Mononuclear cell (primary cell): ENCODE results near the gene SYCP2. TPM values are rescaled to one million over a fixed set of nuclear protein-coding genes. Genes with fewer than 3 reads are reported as not detected.

ENCODE experiments used
- H3K27me3 ChIP-seq: 2 replicates; pipeline ENCODE4 v1.6.0; 2011; ENCODE audit warnings: low read length, control low read depth; ENCODE audit not compliant: insufficient read depth
- H3K4me1 ChIP-seq: 2 replicates; pipeline ENCODE4 v1.5.1; 2011; ENCODE audit warnings: mild to moderate bottlenecking, low read length, control low read depth; ENCODE audit not compliant: insufficient read depth
- H3K4me3 ChIP-seq: 2 replicates; pipeline ENCODE4 v1.5.1; 2011; ENCODE audit warnings: mild to moderate bottlenecking, low read length, moderate library complexity
- H3K9me3 ChIP-seq: 2 replicates; pipeline ENCODE4 v1.5.1; 2011; ENCODE audit warnings: low read depth, mild to moderate bottlenecking, control low read depth, low read length
- total RNA-seq: library from RNA; depleted of rRNA; stranded (reverse); fragments of >200 nt; gene quantifications from one replicate; pipeline ENCODE4 v1.2.3, GENCODE V29; 2012

The SYCP2 gene
- total RNA-seq, 1 donor, result 1.8 TPM

DNA sequence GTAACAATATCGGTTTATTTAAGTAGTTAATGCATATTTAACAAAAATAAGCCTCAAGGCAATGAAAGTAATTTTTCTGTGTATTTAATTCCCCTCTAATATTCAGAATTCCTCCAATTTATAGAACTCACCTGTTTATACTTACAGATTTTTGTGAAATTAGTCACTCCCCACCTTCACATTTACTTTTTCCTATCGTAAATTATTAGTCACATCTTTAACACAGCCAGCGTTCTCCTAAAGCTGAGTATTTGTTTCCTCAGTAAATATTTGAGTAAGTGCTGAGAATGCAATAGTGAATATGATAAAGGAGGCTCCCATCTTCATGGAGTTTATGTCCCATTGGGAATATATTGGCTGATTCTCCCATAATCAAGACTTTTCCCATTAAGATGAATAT lies 88.0 kb downstream of the SYCP2 start:
- Histone ChIP-seq H3K27me3 (no peaks in the 10 kb centered on the region), H3K4me1 (no peaks in the 10 kb centered on the region), H3K9me3 (no peaks in the 10 kb centered on the region), H3K4me3 (no peak overlapping the region)

DNA sequence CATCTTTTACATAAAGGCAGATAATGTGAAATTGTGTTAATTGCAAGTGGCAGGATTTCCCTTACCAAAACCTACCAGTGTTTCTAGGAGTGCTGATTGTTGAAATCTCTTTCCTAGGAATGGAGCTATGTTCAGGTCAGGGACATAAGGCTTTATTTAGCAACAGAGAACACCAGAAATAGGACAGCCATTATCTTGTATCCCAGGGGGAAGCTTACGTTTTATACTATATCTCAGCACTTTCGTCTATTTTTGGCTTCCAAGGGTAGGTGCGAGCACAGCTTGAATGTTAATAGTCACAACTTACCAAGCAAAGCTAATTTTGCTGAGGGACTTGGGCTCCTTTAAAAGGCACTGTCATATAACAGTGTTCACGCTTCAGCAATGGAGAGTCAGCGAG lies 94.0 kb downstream of the SYCP2 start:
- no peaks in the 10 kb centered on the region for H3K9me3 ChIP-seq

DNA sequence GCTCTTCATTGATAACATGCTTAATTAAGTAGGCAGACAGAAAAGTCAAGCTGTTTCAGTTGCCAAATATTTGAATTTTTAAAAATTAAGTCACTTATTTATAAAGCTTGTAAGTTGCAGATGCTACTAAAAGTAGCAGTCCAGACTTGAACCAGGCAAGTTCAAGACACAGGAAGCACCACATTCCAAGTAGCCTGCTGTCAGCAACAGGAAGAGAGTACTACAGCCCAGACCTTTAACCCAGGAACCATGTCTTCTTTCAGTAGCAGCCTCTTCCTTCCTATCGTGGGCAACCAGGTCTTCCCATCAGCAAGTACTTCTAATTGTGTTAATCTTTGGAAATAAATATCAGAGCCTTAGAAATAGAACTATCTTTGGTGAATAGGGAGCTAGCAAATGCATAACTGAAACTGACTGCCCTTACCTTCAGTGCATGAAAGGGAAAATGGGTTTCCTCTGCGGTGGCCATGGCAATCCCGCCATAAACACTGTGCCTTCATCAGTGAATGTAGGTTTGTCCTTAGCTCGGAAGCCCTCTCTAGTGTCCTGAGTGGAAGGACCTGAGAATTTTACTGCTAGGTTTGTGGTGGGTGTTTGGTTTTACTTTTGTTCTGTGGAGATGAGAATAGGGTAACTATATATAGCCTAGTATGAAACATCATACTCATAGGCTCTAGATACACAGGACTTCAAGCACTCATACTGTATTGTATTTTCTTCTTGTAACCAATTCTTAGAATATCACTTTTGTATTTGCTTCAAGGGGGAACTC lies 95.6 kb downstream of the SYCP2 start:
- no peaks in the 10 kb centered on the region for H3K4me1 ChIP-seq
- peaks cover 4% of the 10 kb centered on the region for H3K27me3 ChIP-seq
- H3K9me3 ChIP-seq, result no peaks in the 10 kb centered on the region
- H3K4me3 ChIP-seq, result no peak overlapping the region

More for the DNA sequence above, 94.0 kb downstream of the SYCP2 start:
- peaks cover 4% of the 10 kb centered on the region for H3K27me3 ChIP-seq
- no peak overlapping the region for H3K4me3 ChIP-seq
- H3K4me1 ChIP-seq, result no peaks in the 10 kb centered on the region

DNA sequence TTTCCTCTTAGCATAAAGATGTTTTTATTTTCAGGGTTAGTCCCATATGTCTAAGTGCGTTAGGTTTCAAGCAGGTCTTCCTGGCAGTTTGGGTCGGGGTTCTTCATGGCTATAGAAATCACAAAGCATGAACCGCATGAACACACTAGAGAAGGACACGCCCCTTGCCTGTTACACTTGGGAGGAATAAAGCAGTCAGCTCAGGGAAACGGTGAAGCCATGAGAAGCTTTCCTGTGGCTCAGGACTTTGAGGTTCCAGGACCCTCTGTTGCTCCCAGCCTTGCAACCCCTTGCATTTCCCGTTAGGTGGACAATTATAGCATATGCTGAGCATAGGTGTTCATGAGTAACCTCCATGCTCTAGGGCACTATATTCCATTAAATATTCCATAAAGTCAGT lies 96.7 kb downstream of the SYCP2 start:
- H3K27me3 ChIP-seq, result peaks cover 4% of the 10 kb centered on the region
- H3K4me3 ChIP-seq, result no peak overlapping the region
- no peaks in the 10 kb centered on the region for H3K9me3 ChIP-seq
- no peaks in the 10 kb centered on the region for H3K4me1 ChIP-seq

DNA sequence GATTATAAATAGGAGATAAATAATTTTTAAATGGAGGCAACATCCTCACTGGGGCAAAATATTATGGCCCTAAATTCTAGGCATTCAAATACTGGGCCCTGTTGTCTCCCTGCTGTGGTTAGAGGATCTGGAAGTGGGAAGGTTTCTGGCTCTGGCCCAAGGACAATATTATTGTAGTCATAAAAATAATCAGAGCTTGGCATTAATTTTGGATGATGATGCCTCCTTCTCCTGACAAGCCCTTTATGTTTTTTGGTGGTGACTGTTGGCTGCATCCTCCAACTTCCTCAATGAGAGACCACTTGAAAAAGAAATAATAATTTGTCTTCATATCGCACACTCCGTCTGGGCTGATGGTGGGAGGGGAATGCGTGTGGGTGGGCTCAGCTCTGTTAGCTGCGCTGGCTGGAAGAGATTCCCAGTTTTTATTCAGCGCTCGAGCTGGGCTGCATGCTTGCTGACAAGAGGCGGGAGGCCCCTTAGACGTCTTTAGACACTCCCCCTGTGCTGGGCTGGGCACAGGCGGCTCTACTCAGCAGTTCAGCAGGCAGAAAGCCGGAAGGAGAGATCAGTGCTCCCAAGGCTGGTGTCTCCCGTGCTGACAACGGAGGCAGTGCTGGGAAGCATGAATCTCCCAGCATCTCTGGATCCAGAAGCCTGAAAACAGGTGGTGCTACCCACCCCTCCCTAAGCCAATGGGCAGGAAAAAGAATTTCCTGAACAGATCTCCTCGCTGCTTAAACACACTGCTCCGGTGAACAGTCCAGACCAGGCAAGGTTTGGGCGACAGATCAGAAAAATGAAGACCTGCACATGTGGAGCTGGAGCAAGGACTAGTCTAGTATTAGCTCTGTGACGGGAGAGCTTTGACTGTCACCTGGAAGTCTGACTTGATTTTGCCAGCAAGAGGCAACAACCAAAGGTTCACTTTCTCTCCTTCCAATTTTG lies 97.7 kb downstream of the SYCP2 start:
- H3K9me3 ChIP-seq, result no peaks in the 10 kb centered on the region
- H3K4me3 ChIP-seq, result no peak overlapping the region
- peaks cover 4% of the 10 kb centered on the region for H3K27me3 ChIP-seq
- H3K4me1 ChIP-seq, result no peaks in the 10 kb centered on the region

DNA sequence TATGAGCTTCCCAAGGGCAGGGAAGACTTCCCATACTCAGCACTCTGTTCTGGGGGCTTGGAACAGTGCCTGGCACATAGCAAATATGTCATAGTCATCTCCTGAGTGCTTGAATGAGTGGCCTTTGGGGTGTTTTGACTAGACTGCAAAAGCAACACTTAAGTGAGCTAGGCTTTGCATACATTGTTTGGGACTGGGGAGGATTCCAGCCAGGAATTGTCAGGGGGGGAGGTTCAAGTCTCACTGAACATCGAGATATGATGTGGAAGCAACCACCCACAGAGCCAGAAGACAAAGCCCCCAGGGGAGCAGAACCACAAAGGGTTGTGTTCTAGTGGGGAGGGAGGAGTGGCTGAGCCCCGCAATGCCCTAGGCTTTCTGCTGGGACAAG lies 98.4 kb downstream of the SYCP2 start:
- no peaks in the 10 kb centered on the region for H3K4me1 ChIP-seq
- no peak overlapping the region for H3K4me3 ChIP-seq
- H3K27me3 ChIP-seq, result peaks cover 4% of the 10 kb centered on the region
- no peaks in the 10 kb centered on the region for H3K9me3 ChIP-seq

DNA sequence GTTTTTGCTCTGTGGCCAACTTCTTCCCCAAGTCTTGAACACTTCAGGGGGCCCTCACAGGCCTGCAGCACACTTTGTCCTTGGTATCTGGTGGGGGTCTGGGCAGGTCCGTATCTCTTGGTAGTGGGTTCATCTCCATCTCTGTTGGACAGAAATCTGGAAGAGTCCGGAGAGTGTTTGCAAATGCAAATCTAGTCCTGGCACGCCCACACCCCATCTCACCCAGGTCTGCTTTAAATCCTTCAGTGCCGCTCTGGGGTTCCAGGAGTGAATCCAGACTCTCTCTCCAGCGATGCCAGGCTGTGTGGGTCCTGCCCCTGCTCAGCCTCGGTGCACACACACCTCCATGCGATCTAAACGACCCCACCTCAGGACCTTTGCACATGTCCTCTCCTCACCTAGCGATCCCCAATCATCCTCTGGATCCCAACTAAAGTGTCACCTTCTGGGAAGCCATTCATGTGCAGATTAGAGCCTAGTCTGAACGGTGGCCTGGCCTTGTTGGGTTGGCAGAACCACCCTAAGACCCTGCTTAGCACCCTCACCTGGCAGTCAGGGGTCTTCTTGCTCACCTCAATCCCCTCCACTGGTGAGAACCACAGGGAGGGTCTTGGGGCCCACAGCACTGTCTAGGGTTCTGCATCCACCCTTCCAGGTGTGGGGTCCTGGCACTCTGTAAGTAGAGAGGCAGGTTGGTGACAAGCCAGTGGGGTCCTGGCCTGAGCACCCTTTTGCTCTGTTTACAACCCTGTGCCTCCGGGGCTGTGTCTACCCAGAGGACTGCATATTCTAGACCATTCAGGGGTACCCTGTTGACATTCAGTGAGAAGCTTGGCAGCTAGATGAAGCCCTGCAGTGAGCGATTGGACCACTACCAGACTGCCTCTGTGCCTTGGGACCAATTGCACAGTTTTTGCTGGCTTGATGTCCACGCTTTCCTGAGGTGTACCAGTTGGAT lies 100.8 kb downstream of the SYCP2 start:
- Histone ChIP-seq H3K9me3 (no peaks in the 10 kb centered on the region), H3K27me3 (peaks cover 4% of the 10 kb centered on the region), H3K4me1 (no peaks in the 10 kb centered on the region), H3K4me3 (no peak overlapping the region)

DNA sequence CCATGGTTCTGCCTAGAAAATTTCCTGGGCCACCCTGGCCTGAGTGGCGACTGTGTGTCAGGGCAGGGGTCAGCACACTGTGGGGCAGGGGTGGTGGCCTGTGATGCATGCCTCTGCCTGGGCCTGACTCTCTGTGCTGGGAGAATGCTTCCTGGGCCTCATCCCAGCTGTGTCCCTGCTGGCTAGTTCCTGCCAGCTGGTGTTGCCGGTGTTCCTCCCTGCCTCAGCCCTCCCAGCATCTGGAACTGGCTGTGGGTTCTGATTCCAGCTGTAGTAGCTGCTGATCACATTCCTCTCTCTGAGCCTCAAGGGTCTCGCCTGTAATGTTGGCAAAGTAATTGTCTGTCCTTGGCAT lies 101.5 kb downstream of the SYCP2 start:
- Histone ChIP-seq H3K4me3 (no peak overlapping the region), H3K27me3 (peaks cover 3% of the 10 kb centered on the region), H3K9me3 (no peaks in the 10 kb centered on the region), H3K4me1 (no peaks in the 10 kb centered on the region)

DNA sequence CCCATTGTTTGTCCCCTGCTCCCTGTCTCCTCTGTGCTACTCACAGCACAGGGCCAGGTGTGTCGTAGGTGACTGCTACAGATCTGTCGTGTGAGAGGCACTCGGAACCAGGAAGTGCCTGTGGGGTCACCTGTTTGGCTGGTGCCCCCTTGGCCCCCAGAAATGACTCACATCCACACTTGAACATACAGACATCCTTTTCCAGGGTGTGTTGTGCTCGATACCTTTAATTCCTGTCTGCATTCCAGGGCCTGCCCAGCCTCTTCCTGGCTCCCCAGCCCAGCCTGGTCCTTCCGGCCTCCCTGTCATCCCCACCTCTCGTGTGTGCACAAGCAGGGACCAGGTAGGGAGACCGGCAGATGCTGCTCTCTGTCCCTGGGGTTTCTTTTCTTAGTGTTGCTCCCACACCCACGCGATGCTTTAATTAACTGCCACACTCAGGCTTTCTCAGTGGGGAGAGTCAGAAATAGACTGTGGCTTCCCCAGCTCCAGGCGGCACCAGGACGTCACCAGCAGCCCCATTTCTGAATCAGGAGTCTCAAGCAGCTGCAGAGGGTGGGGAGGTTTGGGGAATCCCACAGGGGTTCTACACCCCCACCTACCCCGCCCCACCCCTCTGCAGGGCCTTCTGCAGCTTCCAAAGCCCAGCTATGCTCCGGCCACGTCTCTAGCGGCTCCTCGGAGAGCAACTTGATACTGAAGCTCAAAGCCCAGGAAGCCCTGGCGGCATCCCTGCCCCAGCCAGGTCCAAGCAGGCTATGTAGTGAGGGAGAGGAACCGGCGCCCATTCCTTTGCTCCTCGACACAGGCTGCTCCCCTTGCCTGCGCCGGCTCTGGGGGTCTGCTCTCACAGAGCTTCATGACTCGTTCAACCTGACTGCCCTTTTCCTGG lies 102.2 kb downstream of the SYCP2 start:
- Histone ChIP-seq H3K4me1 (no peaks in the 10 kb centered on the region), H3K4me3 (no peak overlapping the region), H3K27me3 (no peaks in the 10 kb centered on the region), H3K9me3 (no peaks in the 10 kb centered on the region)

DNA sequence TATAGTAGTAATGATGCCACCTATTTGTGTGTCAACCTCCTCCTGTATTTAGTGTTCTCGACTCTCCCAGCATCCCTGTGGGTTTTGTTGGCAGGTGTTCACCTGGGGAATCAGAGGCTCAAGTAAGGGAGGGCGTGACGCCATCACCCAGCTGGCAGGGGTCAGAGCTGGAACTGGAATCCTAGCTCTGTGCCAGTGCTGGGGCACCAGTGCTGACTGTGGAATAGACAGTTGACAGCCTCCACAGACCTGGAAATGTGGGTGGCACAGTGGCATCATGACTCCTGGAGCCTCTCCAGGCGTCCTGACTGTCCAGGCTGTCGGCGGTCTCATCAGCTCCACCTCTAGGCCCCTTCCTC lies 102.8 kb downstream of the SYCP2 start:
- Histone ChIP-seq H3K9me3 (no peaks in the 10 kb centered on the region), H3K27me3 (no peaks in the 10 kb centered on the region), H3K4me1 (no peaks in the 10 kb centered on the region), H3K4me3 (no peak overlapping the region)

DNA sequence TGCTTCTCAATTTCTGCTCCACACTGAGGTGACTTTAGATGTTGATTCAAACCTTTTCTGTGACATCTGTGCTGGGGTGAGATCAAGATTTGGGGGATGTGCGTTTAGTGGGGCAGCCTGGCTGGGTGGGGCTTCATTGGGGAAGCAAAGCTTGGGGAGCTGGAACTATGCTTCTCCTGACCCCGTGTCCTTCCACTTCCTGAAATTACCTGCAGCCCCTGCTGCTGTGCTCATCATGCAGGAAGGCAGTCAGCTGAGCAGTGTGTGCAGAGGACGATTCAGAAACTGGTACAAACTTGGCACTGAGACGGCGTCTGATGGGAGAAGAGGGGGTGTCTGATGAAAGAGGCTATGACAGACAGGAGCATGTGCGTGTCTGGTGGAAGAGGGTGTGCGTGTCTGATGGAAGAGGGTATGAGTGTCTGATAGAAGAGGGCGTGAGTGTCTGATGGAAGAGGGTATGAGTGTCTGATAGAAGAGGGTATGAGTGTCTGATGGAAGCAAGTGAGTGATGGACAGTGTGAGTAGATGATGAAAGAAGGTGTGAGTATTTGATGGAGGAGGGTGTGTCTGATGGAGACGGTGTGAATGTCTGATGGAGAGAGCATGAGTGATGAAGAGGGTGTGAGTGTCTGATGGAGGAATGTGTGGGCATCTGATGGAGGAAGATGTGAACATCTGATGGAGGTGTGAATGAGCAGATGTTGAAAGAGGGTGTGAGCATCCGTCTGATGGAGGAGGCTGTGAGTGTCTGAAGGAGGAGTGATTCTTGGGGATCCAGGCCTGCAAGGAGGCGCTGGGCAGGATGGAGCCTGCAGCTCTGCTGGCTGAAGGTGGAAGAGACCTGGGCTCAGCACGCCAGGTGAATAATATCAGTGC lies 103.4 kb downstream of the SYCP2 start:
- Histone ChIP-seq H3K9me3 (no peaks in the 10 kb centered on the region), H3K27me3 (no peaks in the 10 kb centered on the region), H3K4me3 (no peak overlapping the region), H3K4me1 (no peaks in the 10 kb centered on the region)

DNA sequence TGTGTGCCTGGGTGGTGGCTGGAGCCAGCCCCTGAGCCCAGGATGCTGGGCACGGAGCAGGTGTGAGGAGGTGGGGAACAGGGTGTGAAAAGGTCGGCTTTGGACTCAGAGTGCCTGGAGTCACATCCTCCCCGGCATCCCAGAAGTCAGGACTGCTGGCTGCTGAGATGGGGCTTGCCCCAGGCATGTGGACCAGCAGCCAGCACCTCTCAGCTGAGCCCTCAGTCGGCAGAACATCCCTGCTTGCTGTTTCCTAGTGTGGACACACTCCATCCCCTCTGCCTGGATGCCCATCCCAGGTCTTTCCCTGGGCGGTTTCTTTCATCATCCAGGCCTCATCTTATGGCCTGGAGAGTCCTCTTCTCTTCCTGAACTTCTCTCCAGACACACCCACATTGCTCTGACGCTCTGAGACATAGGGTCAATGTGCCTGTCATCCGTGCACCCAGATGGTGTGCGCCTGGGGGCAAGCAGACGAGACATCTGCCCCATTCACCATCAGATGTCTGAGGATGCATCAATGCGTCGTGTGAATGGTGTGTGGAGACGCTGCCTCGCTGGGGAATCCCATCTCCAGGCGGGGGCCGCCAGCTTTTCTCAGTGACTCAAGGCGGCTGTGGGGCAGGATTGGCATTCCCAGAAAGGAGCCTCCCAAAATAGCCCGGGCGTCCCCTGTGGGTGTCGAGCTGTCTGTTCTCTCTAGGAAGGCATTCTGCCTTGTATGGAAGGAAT lies 104.2 kb downstream of the SYCP2 start:
- Histone ChIP-seq H3K4me3 (no peak overlapping the region), H3K9me3 (no peaks in the 10 kb centered on the region), H3K27me3 (no peaks in the 10 kb centered on the region), H3K4me1 (no peaks in the 10 kb centered on the region)
